GM18499 (cell line): ENCODE measurements around the gene MPP3.

Experiments
- ATAC-seq: cut with Tn5 transposase; IDR thresholded peaks from one replicate; pipeline ENCODE4 v1.9.1; 2021; ENCODE audit warnings: moderate number of reproducible peaks; ENCODE audit not compliant: insufficient read depth, unreplicated experiment

Gene MPP3

DNA sequence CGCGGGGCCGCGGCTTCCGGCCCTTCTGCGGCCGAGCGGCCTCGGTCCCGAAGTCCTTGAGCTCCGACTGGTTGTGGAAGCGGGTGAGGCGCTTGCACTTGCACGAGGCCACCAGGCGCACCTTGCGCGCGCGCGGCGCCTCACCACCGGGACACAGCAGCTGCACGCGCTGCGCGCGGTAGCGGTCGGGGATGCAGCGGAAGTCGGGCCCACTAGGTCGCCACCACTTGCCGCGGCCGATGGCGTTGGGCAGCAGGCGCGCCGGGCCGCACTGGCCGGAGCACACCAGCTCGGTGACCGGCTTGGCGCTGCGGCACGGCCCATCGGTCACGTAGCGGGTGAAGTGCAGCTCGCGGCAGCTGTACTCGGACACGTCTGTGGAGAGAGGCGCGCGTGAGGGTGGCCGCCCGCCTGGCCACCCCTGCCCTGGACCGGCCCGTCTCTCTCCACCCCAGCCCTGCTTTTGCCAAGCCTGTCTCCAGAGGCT lies 77.5 kb downstream of the MPP3 start:
- ATAC-seq = no peak

GRCh38 chr17:43754947-43755346 lies 78.0 kb downstream of the MPP3 start:
- ATAC-seq = no peak

DNA sequence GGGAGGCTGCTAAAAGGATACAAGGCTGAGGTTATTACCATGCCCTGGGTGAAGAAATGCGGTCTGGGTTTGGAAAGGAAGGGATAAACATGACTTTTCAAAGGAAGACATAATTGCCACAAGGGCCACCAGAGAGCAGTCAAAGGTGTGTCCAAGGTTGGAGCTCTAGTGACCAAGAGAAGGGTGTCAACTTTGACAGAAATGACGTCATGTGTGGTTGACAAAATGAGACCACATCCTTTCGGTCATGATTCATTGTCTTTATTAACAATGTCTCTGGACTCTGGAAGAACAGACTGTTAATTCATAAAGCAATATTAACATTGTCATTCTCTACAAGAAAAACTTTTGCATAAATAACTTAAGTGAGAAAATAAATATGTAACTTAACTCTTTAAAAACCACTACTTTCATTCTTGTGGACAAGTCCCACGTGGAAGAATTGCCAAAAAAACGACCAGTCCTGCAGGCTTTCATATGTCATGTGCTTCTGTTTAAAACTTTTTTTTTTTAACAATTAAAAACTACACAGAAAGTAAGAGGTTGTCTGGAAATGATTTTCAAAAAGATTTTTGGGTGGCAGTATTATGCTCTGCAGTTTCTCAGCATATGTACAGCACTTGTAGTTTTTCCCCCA lies 79.3 kb downstream of the MPP3 start:
- ATAC-seq = no peak
